GM12878 (cell line): ENCODE measurements around the gene ITGB8. TPM values are rescaled to one million over a fixed set of nuclear protein-coding genes. Genes with fewer than 3 reads are reported as not detected.

Source experiments
- ATAC-seq: fragments of 200-7000 bp; cut with Tn5 transposase; 3 replicates; pipeline ENCODE4 v1.9.1; 2020; ENCODE audit warnings: mild to moderate bottlenecking, moderate library complexity
- BruUV-seq: library from RNA; stranded (reverse); fragments of 400-500 nt; replicated peaks from 2 replicates; lab custom pipeline; 2021; lab: Mats Ljungman, UMichigan
- CTCF ChIA-PET: fragments of 300-600 bp; sonication (Branson Sonifier 250); formaldehyde crosslinking; extraction: SDS; loops from one replicate; lab custom pipeline; 2021; ENCODE audit warnings: inconsistent platforms; lab: Yijun Ruan, JAX
- POLR2A ChIA-PET: fragments of 350-600 bp; formaldehyde crosslinking; extraction: SDS; loops from one replicate; lab custom pipeline; 2021; ENCODE audit warnings: inconsistent platforms; lab: Charles Lee
- RAD21 ChIA-PET: fragments of 300-600 bp; sonication (Branson Sonifier 250); formaldehyde crosslinking; loops from one replicate; lab custom pipeline; 2023; ENCODE audit warnings: antibody characterized with exemption; ENCODE audit not compliant: unreplicated experiment; lab: Charles Lee
- SMC1A ChIA-PET: fragments of 300-600 bp; sonication (Branson Sonifier 250); formaldehyde crosslinking; loops from one replicate; lab custom pipeline; 2023; ENCODE audit not compliant: unreplicated experiment, uncharacterized antibody; lab: Charles Lee
- DNase-seq: peaks from one replicate; pipeline ENCODE4 v3.0.0-alpha.2; 2011; ENCODE audit warnings: low read depth, low spot score
- FAIRE-seq: peaks from 3 replicates; lab custom pipeline; 2011; peaks lifted over from hg19 to GRCh38; lab: Jason Lieb, UNC
- H2AFZ ChIP-seq: 2 replicates; pipeline ENCODE4 v1.6.0; 2011; ENCODE audit warnings: low read depth, low read length, control low read depth; ENCODE audit not compliant: control insufficient read depth
- H3K27ac ChIP-seq: 2 replicates; pipeline ENCODE4 v1.5.1; 2011; ENCODE audit warnings: control low read depth; ENCODE audit not compliant: control insufficient read depth, insufficient read depth
- H3K27me3 ChIP-seq, 2 experiments: replicated peaks in 1 of 2; 2 replicates each; pipeline versions ENCODE4 v1.6.0 to v1.6.1; 2011; ENCODE audit warnings: low read length in 1 of 2; ENCODE audit not compliant: control insufficient read depth in 2 of 2, insufficient read depth in 2 of 2
- H3K36me3 ChIP-seq, 2 experiments: 2 replicates each; pipeline ENCODE4 v1.5.1; 2011; ENCODE audit warnings: low read length in 1 of 2; ENCODE audit not compliant: control insufficient read depth in 2 of 2, insufficient read depth in 2 of 2
- H3K4me1 ChIP-seq: 2 replicates; pipeline ENCODE4 v1.6.1; 2011; ENCODE audit warnings: mild to moderate bottlenecking, low read length, moderate library complexity, mixed read lengths; ENCODE audit not compliant: control insufficient read depth, insufficient read depth
- H3K4me2 ChIP-seq: 2 replicates; pipeline ENCODE4 v1.6.0; 2011; ENCODE audit warnings: control low read depth; ENCODE audit not compliant: control insufficient read depth, insufficient read depth
- H3K4me3 ChIP-seq: fragments of 200-600 bp; sonication (generic); 2 replicates; pipeline ENCODE4 v1.5.1; 2016
- H3K79me2 ChIP-seq: 2 replicates; pipeline ENCODE4 v1.6.0; 2011; ENCODE audit warnings: low read length; ENCODE audit not compliant: control insufficient read depth, insufficient read depth
- H3K9ac ChIP-seq: 2 replicates; pipeline ENCODE4 v1.8.0; 2011; ENCODE audit warnings: low read length, control low read depth, mixed read lengths; ENCODE audit not compliant: control insufficient read depth, insufficient read depth
- H3K9me3 ChIP-seq: replicated peaks from 3 replicates; pipeline ENCODE4 v1.5.1; 2011; ENCODE audit warnings: mild to moderate bottlenecking, low read length; ENCODE audit not compliant: control insufficient read depth, insufficient read depth
- H4K20me1 ChIP-seq: 2 replicates; pipeline ENCODE4 v1.6.0; 2011; ENCODE audit not compliant: control insufficient read depth, insufficient read depth
- PAX5 ChIP-seq: IDR thresholded peaks from 2 replicates; pipeline ENCODE4 v1.6.1; 2011; ENCODE audit warnings: low read depth, low read length, borderline replicate concordance
- PRDM15 ChIP-seq: fragments of 450-650 bp; formaldehyde crosslinking; IDR thresholded peaks from 2 replicates; pipeline ENCODE4 v1.4.0; 2020; ENCODE audit warnings: mild to moderate bottlenecking, moderate library complexity
- RBBP5 ChIP-seq: fragments of 200-600 bp; sonication (generic); conservative IDR thresholded peaks from 2 replicates; pipeline ENCODE4 v1.6.1; 2016
- SRF ChIP-seq, 2 experiments: IDR thresholded peaks; 2 replicates each; pipeline ENCODE4 v1.6.1; 2011; ENCODE audit warnings: low read depth in 2 of 2, low read length in 2 of 2, mild to moderate bottlenecking in 1 of 2, moderate library complexity in 1 of 2
- STAT3 ChIP-seq: IDR thresholded peaks from 2 replicates; pipeline ENCODE4 v1.6.1; 2011; ENCODE audit warnings: low read depth, low read length, improper control_type of control experiment
- SUPT20H ChIP-seq: IDR thresholded peaks from 2 replicates; pipeline ENCODE4 v1.6.1; 2011; ENCODE audit warnings: low read depth, mild to moderate bottlenecking, low read length, moderate library complexity, borderline replicate concordance; ENCODE audit not compliant: control insufficient read depth
- SUZ12 ChIP-seq: fragments of 200-600 bp; sonication (generic); IDR thresholded peaks from one replicate; pipeline ENCODE4 v1.6.1; 2018; ENCODE audit warnings: antibody characterized with exemption, mild to moderate bottlenecking; ENCODE audit not compliant: unreplicated experiment
- ZBED1 ChIP-seq: IDR thresholded peaks from 2 replicates; pipeline ENCODE4 v1.6.1; 2016; ENCODE audit warnings: borderline replicate concordance
- WGBS: methylation state at CpG from one replicate; pipeline ENCODE4 v1.1.6; 2016; ENCODE audit warnings: low lambda C conversion rate; ENCODE audit not compliant: insufficient replicate concordance, insufficient coverage; ENCODE audit errors: missing lambda C conversion rate; 5-methylcytosine and 5-hydroxymethylcytosine counted together
- in situ Hi-C: fragments of 300-500 bp; cut with MboI; formaldehyde crosslinking; loops from 9 replicates; pipeline ENCODE4 v1.14.3; 2018; ENCODE audit warnings: mixed read lengths
- intact Hi-C: fragments of 100-400 bp; cut with micrococcal nuclease; formaldehyde crosslinking; loops from one replicate; pipeline ENCODE4 v1.14.2; 2022; ENCODE audit not compliant: unreplicated experiment
- polyA plus RNA-seq, 11 experiments: library from polyadenylated mRNA; depleted of rRNA in 4 of 11; unstranded in 6 of 11; stranded (reverse) in 5 of 11; fragments of >200 nt; fragmentation: Nextera tagmentation in 4 of 11; fragmentation: Illumina TruSeq in 1 of 11; extraction: Ambion mirVana in 4 of 11; extraction: Trizol in 1 of 11; gene quantifications; 1 replicate in 1 of 11; 2 replicates in 10 of 11; pipeline versions ENCODE4 v1.2.1 to v1.2.3, GENCODE V29; 2011 to 2016; ENCODE audit warnings: inconsistent platforms in 2 of 11, missing spikeins in 2 of 11, low read depth in 1 of 11
- total RNA-seq, 4 experiments: library from RNA; depleted of rRNA in 3 of 4; stranded (reverse); fragments of >200 nt in 3 of 4; fragmentation: Illumina TruSeq in 1 of 4; extraction: Trizol in 1 of 4; gene quantifications; 2 replicates each; pipeline versions ENCODE4 v1.2.1 to v1.2.3, GENCODE V29; 2013 to 2021

Gene ITGB8
- total and polyA plus RNA-seq, 10 of the 15 experiments (the other 5 are each of a cell fraction or from before 2014, with no cell fraction given), result 0.37 to 26.2 (median 1.5) TPM

GRCh38 chr7:20364571-20365196, 34.0 kb downstream of the ITGB8 start:
- Histone ChIP-seq H3K4me3 (no peak overlapping the region), H3K36me3 (peaks cover 0 to 4% of the 10 kb centered on the region in 2 experiments; a peak in 2 of 4 replicates), H3K4me2 (no peak overlapping the region), H3K9me3 (no peaks in the 10 kb centered on the region), H3K4me1 (no peaks in the 10 kb centered on the region), H3K27ac (no peak overlapping the region), H2AFZ (no peak overlapping the region), H4K20me1 (no peaks in the 10 kb centered on the region), H3K9ac (no peak overlapping the region), H3K79me2 (no peaks in the 10 kb centered on the region), H3K27me3 (no peaks in the 10 kb centered on the region)
- TF ChIP-seq ZBED1, result no peak
- TF ChIP-seq RBBP5, result no peak
- no peak for TF ChIP-seq STAT3
- no peak for TF ChIP-seq SUPT20H
- no peak for TF ChIP-seq SRF (IDR thresholded peaks at IDR 0.05; ENCODE audit: low read depth in 2 of 2, low read length in 2 of 2)
- no peak for TF ChIP-seq PRDM15 (CRISPR knock-in tag)
- TF ChIP-seq SUZ12, result no peak
- TF ChIP-seq PAX5, result no peak
- intact Hi-C loops (no loop called here), in situ Hi-C loops (no loop called here)
- 32% methylated on average over 4 of the region's 4 CpGs for WGBS
- SMC1A ChIA-PET, result interaction anchor here (0.9 kb wide), 1 partner anchor 41 kb away, joined by 3 read pairs; no protein-coding TSS in a partner anchor
- no TSS peak for BruUV-seq
- no peak for ATAC-seq
- RAD21 ChIA-PET, result no interaction called here
- FAIRE-seq, result no peak
- DNase-seq, result no peak
- CTCF ChIA-PET, result no interaction called here
- POLR2A ChIA-PET, result no interaction called here
